Astrocyte (in vitro differentiated cells and primary cell): Measurements from ENCODE around the gene MARVELD1. TPM values are rescaled to one million over a fixed set of nuclear protein-coding genes. Genes with fewer than 3 reads are reported as not detected.

Experiments used
- DNase-seq: peaks from one replicate; pipeline ENCODE4 v3.0.0-alpha.2; 2010; ENCODE audit warnings: low read depth
- FAIRE-seq: peaks from 2 replicates; lab custom pipeline; 2011; peaks lifted over from hg19 to GRCh38; lab: Jason Lieb, UNC
- H2AFZ ChIP-seq: 2 replicates; pipeline ENCODE4 v1.6.0; 2012; ENCODE audit warnings: low read depth, low read length, inconsistent platforms
- H3K27ac ChIP-seq: 2 replicates; pipeline ENCODE4 v1.5.1; 2011; ENCODE audit warnings: low read depth, low read length, inconsistent platforms
- H3K27me3 ChIP-seq: 2 replicates; pipeline ENCODE4 v1.6.0; 2011; ENCODE audit warnings: low read length, inconsistent platforms; ENCODE audit not compliant: insufficient read depth
- H3K36me3 ChIP-seq: 2 replicates; pipeline ENCODE4 v1.5.1; 2011; ENCODE audit warnings: low read length, inconsistent platforms; ENCODE audit not compliant: insufficient read depth
- H3K4me1 ChIP-seq: 2 replicates; pipeline ENCODE4 v1.5.1; 2011; ENCODE audit warnings: low read length, inconsistent platforms; ENCODE audit not compliant: insufficient read depth
- H3K4me2 ChIP-seq: 2 replicates; pipeline ENCODE4 v1.6.0; 2012; ENCODE audit warnings: low read length, inconsistent platforms
- H3K4me3 ChIP-seq: 2 replicates; pipeline ENCODE4 v1.5.1; 2011; ENCODE audit warnings: low read depth, mild to moderate bottlenecking, low read length, inconsistent platforms; ENCODE audit not compliant: insufficient read depth
- H3K79me2 ChIP-seq: 2 replicates; pipeline ENCODE4 v1.6.0; 2012; ENCODE audit warnings: mild to moderate bottlenecking, low read length, inconsistent platforms; ENCODE audit not compliant: insufficient read depth
- H3K9ac ChIP-seq: 2 replicates; pipeline ENCODE4 v1.6.0; 2012; ENCODE audit warnings: mild to moderate bottlenecking, low read length, inconsistent platforms
- H3K9me3 ChIP-seq: 2 replicates; pipeline ENCODE4 v1.5.1; 2012; ENCODE audit warnings: low read depth, mild to moderate bottlenecking, low read length, inconsistent platforms; ENCODE audit not compliant: insufficient read depth
- H4K20me1 ChIP-seq: 2 replicates; pipeline ENCODE4 v1.6.0; 2012; ENCODE audit warnings: low read length, inconsistent platforms; ENCODE audit not compliant: insufficient read depth
- H3K27ac Mint-ChIP-seq: one replicate; pipeline ENCODE4 v1.8.0; 2021; ENCODE audit warnings: mild to moderate bottlenecking, mixed read lengths; ENCODE audit not compliant: unreplicated experiment
- H3K27me3 Mint-ChIP-seq: one replicate; pipeline ENCODE4 v1.8.0; 2021; ENCODE audit warnings: low read depth, mixed read lengths; ENCODE audit not compliant: unreplicated experiment
- H3K36me3 Mint-ChIP-seq: one replicate; pipeline ENCODE4 v1.8.0; 2021; ENCODE audit warnings: low read depth, mixed read lengths; ENCODE audit not compliant: unreplicated experiment
- H3K4me1 Mint-ChIP-seq: one replicate; pipeline ENCODE4 v1.8.0; 2021; ENCODE audit warnings: low read depth, mixed read lengths; ENCODE audit not compliant: unreplicated experiment
- H3K4me3 Mint-ChIP-seq: one replicate; pipeline ENCODE4 v1.8.0; 2021; ENCODE audit warnings: mild to moderate bottlenecking, moderate library complexity, mixed read lengths; ENCODE audit not compliant: unreplicated experiment
- H3K9me3 Mint-ChIP-seq: one replicate; pipeline ENCODE4 v1.8.0; 2021; ENCODE audit warnings: mild to moderate bottlenecking, mixed read lengths; ENCODE audit not compliant: unreplicated experiment
- CTCF ChIP-seq: IDR thresholded peaks from 2 replicates; pipeline ENCODE4 v1.5.1; 2011; ENCODE audit warnings: low read depth, mild to moderate bottlenecking, inconsistent platforms, low read length, moderate library complexity; ENCODE audit not compliant: insufficient read depth
- EZH2 ChIP-seq: IDR thresholded peaks from 2 replicates; pipeline ENCODE4 v1.6.1; 2012; ENCODE audit warnings: mild to moderate bottlenecking, low read length, inconsistent platforms; ENCODE audit not compliant: insufficient read depth
- total RNA-seq: library from RNA; stranded (reverse); gene quantifications from 2 replicates; pipeline ENCODE4 v1.2.1, GENCODE V29; 2021

Gene MARVELD1
- total RNA-seq, 1 donor from 2014 or later: 69.7 TPM

GRCh38 chr10:97737770-97738265 lies 24.3 kb downstream of the MARVELD1 start:
- TF ChIP-seq CTCF: no peak
- TF ChIP-seq EZH2: no peak
- peaks cover 42% of the 10 kb centered on the region for H3K79me2 ChIP-seq
- H3K9ac ChIP-seq: peak overlapping the region; percentile 94
- Mint-ChIP-seq H3K27me3 (peaks cover 7% of the 10 kb centered on the region), H3K4me1 (peaks cover 13% of the 10 kb centered on the region), H3K36me3 (peaks cover 6% of the 10 kb centered on the region), H3K4me3 (peak overlapping the region; percentile 92), H3K27ac (peak overlapping the region; percentile 78), H3K9me3 (peaks cover 1% of the 10 kb centered on the region)
- H4K20me1 ChIP-seq: peaks cover 30% of the 10 kb centered on the region
- H3K4me1 ChIP-seq: peaks cover 11% of the 10 kb centered on the region
- no peaks in the 10 kb centered on the region for H3K27me3 ChIP-seq
- no peaks in the 10 kb centered on the region for H3K9me3 ChIP-seq
- peak overlapping the region; percentile 85 for H2AFZ ChIP-seq
- DNase-seq (peak; percentile 36), FAIRE-seq (no peak)
- peak overlapping the region; percentile 94 for H3K4me2 ChIP-seq
- H3K27ac ChIP-seq: peak overlapping the region; percentile 90
- peak overlapping the region; percentile 91 for H3K4me3 ChIP-seq
- peaks cover 10% of the 10 kb centered on the region for H3K36me3 ChIP-seq

- peaks cover 7% of the 10 kb centered on the region for H3K27me3 Mint-ChIP-seq
- Histone ChIP-seq H3K27ac (no peak overlapping the region), H3K36me3 (peaks cover 10% of the 10 kb centered on the region), H3K4me1 (peaks cover 11% of the 10 kb centered on the region), H4K20me1 (peaks cover 38% of the 10 kb centered on the region), H3K9me3 (no peaks in the 10 kb centered on the region), H3K79me2 (peaks cover 47% of the 10 kb centered on the region), H3K4me2 (peak overlapping the region; percentile 94), H3K27me3 (no peaks in the 10 kb centered on the region), H3K9ac (no peak overlapping the region), H3K4me3 (no peak overlapping the region), H2AFZ (no peak overlapping the region)
- DNase-seq (no peak), FAIRE-seq (no peak)
- H3K36me3 Mint-ChIP-seq: peaks cover 6% of the 10 kb centered on the region
- H3K4me1 Mint-ChIP-seq: peaks cover 13% of the 10 kb centered on the region
- no peak overlapping the region for H3K27ac Mint-ChIP-seq
- H3K4me3 Mint-ChIP-seq: peak overlapping the region; percentile 92
- H3K9me3 Mint-ChIP-seq: peaks cover 1% of the 10 kb centered on the region
- no peak for TF ChIP-seq EZH2
- TF ChIP-seq CTCF: no peak
Observed at GRCh38 chr10:97738616-97739015, 25.1 kb downstream of the MARVELD1 start.

GRCh38 chr10:97740613-97741012 lies 27.1 kb downstream of the MARVELD1 start:
- Mint-ChIP-seq H3K36me3 (peaks cover 17% of the 10 kb centered on the region), H3K4me1 (peaks cover 17% of the 10 kb centered on the region), H3K27ac (no peak overlapping the region), H3K9me3 (peaks cover 1% of the 10 kb centered on the region), H3K4me3 (peak overlapping the region; percentile 23), H3K27me3 (peaks cover 6% of the 10 kb centered on the region)
- H3K27ac ChIP-seq: no peak overlapping the region
- TF ChIP-seq EZH2 (no peak), CTCF (no peak)
- H3K79me2 ChIP-seq: peaks cover 59% of the 10 kb centered on the region
- H3K4me1 ChIP-seq: peaks cover 11% of the 10 kb centered on the region
- no peak overlapping the region for H2AFZ ChIP-seq
- H3K27me3 ChIP-seq: no peaks in the 10 kb centered on the region
- no peak overlapping the region for H3K4me3 ChIP-seq
- H3K36me3 ChIP-seq: peaks cover 14% of the 10 kb centered on the region
- H3K9ac ChIP-seq: no peak overlapping the region
- FAIRE-seq (no peak), DNase-seq (no peak)
- no peak overlapping the region for H3K4me2 ChIP-seq
- H3K9me3 ChIP-seq: no peaks in the 10 kb centered on the region
- H4K20me1 ChIP-seq: peaks cover 51% of the 10 kb centered on the region
